Type B pancreatic cell (in vitro differentiated cells): ENCODE results near the gene LCN15. TPM values are rescaled to one million over a fixed set of nuclear protein-coding genes. Genes with fewer than 3 reads are reported as not detected.

Experiments used
- DNase-seq: peaks from one replicate; pipeline ENCODE4 v3.0.0; 2021; ENCODE audit warnings: mixed read lengths; ENCODE audit not compliant: unreplicated experiment; ENCODE audit errors: extremely low spot score
- H3K27ac Mint-ChIP-seq: 2 replicates; pipeline ENCODE4 v1.8.0; 2021; ENCODE audit warnings: mild to moderate bottlenecking, mixed read lengths
- H3K27me3 Mint-ChIP-seq: 2 replicates; pipeline ENCODE4 v1.8.0; 2021; ENCODE audit warnings: mixed read lengths
- H3K36me3 Mint-ChIP-seq: 2 replicates; pipeline ENCODE4 v1.8.0; 2021; ENCODE audit warnings: mixed read lengths
- H3K4me1 Mint-ChIP-seq: one replicate; pipeline ENCODE4 v1.8.0; 2021; ENCODE audit warnings: mixed read lengths; ENCODE audit not compliant: unreplicated experiment
- H3K4me3 Mint-ChIP-seq: 2 replicates; pipeline ENCODE4 v1.8.0; 2021; ENCODE audit warnings: mild to moderate bottlenecking, mixed read lengths
- H3K9me3 Mint-ChIP-seq: 2 replicates; pipeline ENCODE4 v1.8.0; 2021; ENCODE audit warnings: mixed read lengths
- CTCF ChIP-seq: fragments of 200-600 bp; sonication (generic); conservative IDR thresholded peaks from 2 replicates; pipeline ENCODE4 v1.5.0; 2021; ENCODE audit warnings: antibody characterized with exemption, mild to moderate bottlenecking
- total RNA-seq: library from RNA; stranded (reverse); gene quantifications from 2 replicates; pipeline ENCODE4 v1.2.1, GENCODE V29; 2021; ENCODE audit warnings: low replicate concordance

LCN15 gene
- total RNA-seq, 1 donor from 2014 or later: 0.77 TPM

GRCh38 chr9:136726631-136727191 is 37.6 kb downstream of the LCN15 start:
- peak; percentile 69 for TF ChIP-seq CTCF
- Mint-ChIP-seq H3K4me1 (peaks cover 20% of the 10 kb centered on the region), H3K4me3 (peak overlapping the region; percentile 99), H3K27me3 (peaks cover 5% of the 10 kb centered on the region), H3K27ac (peak overlapping the region; percentile 96), H3K36me3 (peaks cover 23% of the 10 kb centered on the region), H3K9me3 (no peaks in the 10 kb centered on the region)
- no peak for DNase-seq

GRCh38 chr9:136726118-136726517 is 38.2 kb downstream of the LCN15 start:
- peak overlapping the region; percentile 99 for H3K4me3 Mint-ChIP-seq
- H3K9me3 Mint-ChIP-seq: no peaks in the 10 kb centered on the region
- DNase-seq: no peak
- peaks cover 26% of the 10 kb centered on the region for H3K36me3 Mint-ChIP-seq
- peak overlapping the region; percentile 96 for H3K27ac Mint-ChIP-seq
- H3K4me1 Mint-ChIP-seq: peaks cover 23% of the 10 kb centered on the region
- peaks cover 5% of the 10 kb centered on the region for H3K27me3 Mint-ChIP-seq
- no peak for TF ChIP-seq CTCF

- no peak for TF ChIP-seq CTCF
- Mint-ChIP-seq H3K27ac (peak overlapping the region; percentile 96), H3K27me3 (peaks cover 5% of the 10 kb centered on the region), H3K9me3 (no peaks in the 10 kb centered on the region), H3K4me3 (peak overlapping the region; percentile 99), H3K4me1 (peaks cover 25% of the 10 kb centered on the region), H3K36me3 (peaks cover 27% of the 10 kb centered on the region)
- no peak for DNase-seq
Observed at GRCh38 chr9:136725612-136726011, 38.7 kb downstream of the LCN15 start.

DNA sequence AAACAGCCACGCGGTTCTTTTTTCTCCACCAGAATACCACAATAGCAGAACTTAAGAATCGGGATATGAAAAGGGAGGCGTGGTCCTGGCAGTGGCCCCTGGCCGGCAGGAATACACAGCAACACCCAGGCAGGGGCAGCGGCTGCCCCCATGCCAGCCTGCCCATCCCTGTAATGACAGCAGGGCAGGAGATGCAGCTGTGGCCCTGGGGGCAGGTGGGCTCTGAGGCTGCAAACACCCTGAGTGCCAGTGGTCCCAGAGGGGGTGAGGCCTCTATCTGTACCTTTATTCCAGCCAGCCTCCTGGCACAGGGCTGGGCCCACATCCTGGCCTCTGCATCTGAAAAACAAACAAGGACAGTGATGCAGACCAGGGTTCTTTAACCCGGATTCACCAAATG is 39.5 kb downstream of the LCN15 start:
- Mint-ChIP-seq H3K9me3 (no peaks in the 10 kb centered on the region), H3K36me3 (peaks cover 27% of the 10 kb centered on the region), H3K27ac (peak overlapping the region; percentile 53), H3K4me3 (no peak overlapping the region), H3K27me3 (peaks cover 5% of the 10 kb centered on the region), H3K4me1 (peaks cover 24% of the 10 kb centered on the region)
- TF ChIP-seq CTCF: no peak
- no peak for DNase-seq

- TF ChIP-seq CTCF: no peak
- no peak for DNase-seq
- peak overlapping the region; percentile 53 for H3K27ac Mint-ChIP-seq
- H3K4me3 Mint-ChIP-seq: no peak overlapping the region
- no peaks in the 10 kb centered on the region for H3K9me3 Mint-ChIP-seq
- H3K4me1 Mint-ChIP-seq: peaks cover 20% of the 10 kb centered on the region
- H3K36me3 Mint-ChIP-seq: peaks cover 27% of the 10 kb centered on the region
- H3K27me3 Mint-ChIP-seq: peaks cover 5% of the 10 kb centered on the region
Observed at GRCh38 chr9:136723989-136724388, 40.3 kb downstream of the LCN15 start.
